ENCODE results near the gene ATP8A2. TPM values are rescaled to one million over a fixed set of nuclear protein-coding genes. Genes with fewer than 3 reads are reported as not detected.

ATP8A2 gene
- total RNA-seq, 1 donor from 2014 or later: 47.3 TPM

Small RNAs within 50 kb of the gene (small RNA-seq; reads per million reads assigned to genes)
- gene RN7SL741P (not detected), gene RNU6-78P (not detected), gene RNY1P3 (not detected)

Other genes with a start within 250 kb of the ATP8A2 start
- 161 TPM for gene AMER2, start 199.7 kb upstream of the ATP8A2 start, total RNA-seq
- gene MTMR6, start 84.5 kb upstream of the ATP8A2 start, total RNA-seq: 45.7 TPM
- 135 TPM for gene NUP58, start 70.3 kb upstream of the ATP8A2 start, total RNA-seq